ENCODE measurements around the gene API5.
A peak's percentile ranks its signal among the peaks of the same experiment; 100 is the strongest.
"Not testable (repeated sequence)": the region's sequence is repeated elsewhere in the genome, so short reads cannot be mapped to it uniquely, and the experiment has no call there.

Gene API5
- total RNA-seq, result 74.5 to 168 (median 118) reads per million in 17 experiments

GRCh38 chr11:43311791-43312607 lies at the start of gene API5:
Gene API5 (plus strand): TSS chr11:43311996. CDS start chr11:43312128, 132 bp downstream.
- peak; percentile 97 to 98 (median 98) for DNase-seq

- no peak for DNase-seq
These were observed 43.8 kb upstream of the API5 start for GRCh38 chr11:43267856-43268580.

- DNase-seq, result no peak
These were observed 43.0 kb upstream of the API5 start for GRCh38 chr11:43268786-43269185.

- DNase-seq, result no peak
These were observed 42.4 kb upstream of the API5 start for GRCh38 chr11:43269254-43269918.

- no peak for DNase-seq
These were observed 41.3 kb upstream of the API5 start for GRCh38 chr11:43270468-43270867.

GRCh38 chr11:43278193-43278956 lies 33.4 kb upstream of the API5 start:
- no peak for DNase-seq

- DNase-seq, result peak; percentile 43 to 69 (median 54)
These were observed 29.0 kb upstream of the API5 start for GRCh38 chr11:43282607-43283440.

- no peak for DNase-seq
These were observed 26.0 kb upstream of the API5 start for GRCh38 chr11:43285826-43286225.

GRCh38 chr11:43289368-43289767 lies 22.4 kb upstream of the API5 start:
- no peak for DNase-seq

- no peak for DNase-seq
These were observed 13.4 kb upstream of the API5 start for GRCh38 chr11:43298397-43298796.

GRCh38 chr11:43315966-43316365 lies 4.2 kb downstream of the API5 start:
- peak in 1 of 4 experiments; percentile 7 for DNase-seq

- DNase-seq, result no peak
These were observed 4.7 kb downstream of the API5 start for GRCh38 chr11:43316451-43316850.

- DNase-seq, result no peak
These were observed 16.2 kb downstream of the API5 start for GRCh38 chr11:43327987-43328386.

- DNase-seq, result no peak
These were observed 16.7 kb downstream of the API5 start for GRCh38 chr11:43328482-43328881.

GRCh38 chr11:43341159-43341558 lies 29.4 kb downstream of the API5 start:
- DNase-seq, result no peak

GRCh38 chr11:43351426-43351825 lies 39.6 kb downstream of the API5 start:
- not testable (repeated sequence) for DNase-seq

GRCh38 chr11:43354311-43354710 lies 42.5 kb downstream of the API5 start:
- DNase-seq, result no peak

GRCh38 chr11:43356336-43356735 lies 44.5 kb downstream of the API5 start:
- DNase-seq, result no peak

- peak; percentile 2 to 33 (median 10) for DNase-seq
These were observed 46.5 kb downstream of the API5 start for GRCh38 chr11:43358279-43358800.

GRCh38 chr11:43358801-43359421 lies 47.1 kb downstream of the API5 start, which contains the start of gene TTC17:
Gene TTC17 (plus strand): TSS chr11:43358920. CDS start chr11:43358955, 35 bp downstream.
- DNase-seq, result peak; percentile 93 to 97 (median 96)

GRCh38 chr11:43359422-43359818 lies 47.6 kb downstream of the API5 start:
- peak in 1 of 4 experiments; percentile 11 for DNase-seq
